ENCODE results near the gene PDCD1LG2.

DNA sequence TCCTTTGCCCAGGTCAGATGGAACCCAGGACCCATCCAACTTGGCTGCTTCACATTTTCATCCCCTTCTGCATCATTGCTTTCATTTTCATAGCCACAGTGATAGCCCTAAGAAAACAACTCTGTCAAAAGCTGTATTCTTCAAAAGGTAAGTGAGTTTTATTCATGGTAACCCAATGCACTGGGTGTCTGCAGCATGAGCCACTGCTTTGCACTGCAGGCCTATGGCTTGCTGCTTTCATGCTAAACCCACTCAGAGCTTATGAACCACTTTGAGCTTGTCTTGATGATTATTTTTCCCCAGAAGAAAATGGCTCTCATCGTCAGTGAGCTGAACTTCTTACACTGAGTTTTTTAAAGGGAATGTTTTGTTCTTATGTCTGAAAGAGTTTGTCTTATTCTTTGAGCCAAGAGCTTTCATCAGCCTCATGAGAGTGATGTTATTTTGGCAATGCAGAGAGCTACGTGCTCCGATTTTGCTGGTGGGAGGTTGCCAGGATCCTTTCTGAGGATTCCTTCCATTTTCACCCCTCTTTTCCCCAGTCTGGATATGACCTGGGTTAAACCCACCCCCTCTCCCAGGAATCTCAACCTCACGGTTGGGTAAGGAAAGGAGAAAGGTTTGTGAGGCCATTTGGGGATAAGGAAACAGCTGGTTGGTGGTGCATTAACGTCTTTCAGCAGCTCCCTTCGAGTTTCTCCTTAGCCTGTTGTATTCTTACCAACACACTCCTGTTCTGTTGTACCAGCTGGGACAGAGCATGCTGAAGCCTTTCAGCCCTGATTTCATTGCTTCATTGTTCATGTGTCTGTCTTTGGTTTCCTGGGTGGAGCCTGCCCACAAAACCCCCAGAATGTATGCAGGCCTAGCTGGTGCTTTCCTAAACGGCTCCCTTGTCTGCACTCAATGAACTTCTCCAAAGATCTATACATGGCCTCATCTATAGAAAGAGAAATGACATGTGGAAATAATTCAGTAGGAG is 47.6 kb downstream of the PDCD1LG2 start:
- no peak for TF ChIP-seq POLR2A (IDR thresholded peaks at IDR 0.05)
- TF ChIP-seq, protein P1, sequence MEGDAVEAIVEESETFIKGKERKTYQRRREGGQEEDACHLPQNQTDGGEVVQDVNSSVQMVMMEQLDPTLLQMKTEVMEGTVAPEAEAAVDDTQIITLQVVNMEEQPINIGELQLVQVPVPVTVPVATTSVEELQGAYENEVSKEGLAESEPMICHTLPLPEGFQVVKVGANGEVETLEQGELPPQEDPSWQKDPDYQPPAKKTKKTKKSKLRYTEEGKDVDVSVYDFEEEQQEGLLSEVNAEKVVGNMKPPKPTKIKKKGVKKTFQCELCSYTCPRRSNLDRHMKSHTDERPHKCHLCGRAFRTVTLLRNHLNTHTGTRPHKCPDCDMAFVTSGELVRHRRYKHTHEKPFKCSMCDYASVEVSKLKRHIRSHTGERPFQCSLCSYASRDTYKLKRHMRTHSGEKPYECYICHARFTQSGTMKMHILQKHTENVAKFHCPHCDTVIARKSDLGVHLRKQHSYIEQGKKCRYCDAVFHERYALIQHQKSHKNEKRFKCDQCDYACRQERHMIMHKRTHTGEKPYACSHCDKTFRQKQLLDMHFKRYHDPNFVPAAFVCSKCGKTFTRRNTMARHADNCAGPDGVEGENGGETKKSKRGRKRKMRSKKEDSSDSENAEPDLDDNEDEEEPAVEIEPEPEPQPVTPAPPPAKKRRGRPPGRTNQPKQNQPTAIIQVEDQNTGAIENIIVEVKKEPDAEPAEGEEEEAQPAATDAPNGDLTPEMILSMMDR (IDR thresholded peaks at IDR 0.05) = no peak
